Upper lobe of left lung (tissue), 4 donors: Measurements from ENCODE around the gene NFKBIL1.

ENCODE experiments used
- EP300 ChIP-seq, 4 donors: sonication (generic); formaldehyde crosslinking; IDR thresholded peaks; one replicate each; pipeline ENCODE4 v1.5.1; 2017; ENCODE audit warnings: antibody characterized with exemption in 4 of 4, control low read depth in 2 of 4
- POLR2A ChIP-seq, 4 donors: fragments of 450-650 bp; IDR thresholded peaks; one replicate each; pipeline ENCODE4 v1.5.1; 2016 to 2017; ENCODE audit warnings: antibody characterized with exemption in 4 of 4, mild to moderate bottlenecking in 2 of 4
- TF ChIP-seq, protein P1 (sequence below), 6 experiments: fragments of 450-650 bp in 4 of 6; fragments of 200-600 bp in 2 of 6; sonication (generic) in 2 of 6; IDR thresholded peaks; one replicate each; pipeline ENCODE4 v1.5.1; 2016 to 2019; ENCODE audit warnings: antibody characterized with exemption in 6 of 6

DNA sequence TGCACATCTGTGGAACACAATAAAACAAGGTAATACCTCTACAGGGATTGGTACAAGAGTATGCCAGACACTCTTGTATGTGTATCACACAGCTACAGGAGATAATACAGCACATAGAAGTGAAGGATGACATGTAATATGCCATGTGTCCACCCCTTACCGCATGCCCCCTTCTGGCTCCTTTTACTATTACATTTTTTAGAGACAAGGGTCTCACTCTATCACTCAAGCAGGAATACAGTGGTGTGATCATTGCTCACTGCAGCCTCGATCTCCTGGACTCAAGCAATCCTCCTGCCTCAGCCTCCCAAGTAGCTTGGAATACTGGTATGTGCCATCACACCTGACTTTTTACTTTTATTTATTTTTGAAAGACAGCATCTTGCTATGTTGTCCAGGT is 49.6 kb downstream of the NFKBIL1 start:
- TF ChIP-seq, protein P1, sequence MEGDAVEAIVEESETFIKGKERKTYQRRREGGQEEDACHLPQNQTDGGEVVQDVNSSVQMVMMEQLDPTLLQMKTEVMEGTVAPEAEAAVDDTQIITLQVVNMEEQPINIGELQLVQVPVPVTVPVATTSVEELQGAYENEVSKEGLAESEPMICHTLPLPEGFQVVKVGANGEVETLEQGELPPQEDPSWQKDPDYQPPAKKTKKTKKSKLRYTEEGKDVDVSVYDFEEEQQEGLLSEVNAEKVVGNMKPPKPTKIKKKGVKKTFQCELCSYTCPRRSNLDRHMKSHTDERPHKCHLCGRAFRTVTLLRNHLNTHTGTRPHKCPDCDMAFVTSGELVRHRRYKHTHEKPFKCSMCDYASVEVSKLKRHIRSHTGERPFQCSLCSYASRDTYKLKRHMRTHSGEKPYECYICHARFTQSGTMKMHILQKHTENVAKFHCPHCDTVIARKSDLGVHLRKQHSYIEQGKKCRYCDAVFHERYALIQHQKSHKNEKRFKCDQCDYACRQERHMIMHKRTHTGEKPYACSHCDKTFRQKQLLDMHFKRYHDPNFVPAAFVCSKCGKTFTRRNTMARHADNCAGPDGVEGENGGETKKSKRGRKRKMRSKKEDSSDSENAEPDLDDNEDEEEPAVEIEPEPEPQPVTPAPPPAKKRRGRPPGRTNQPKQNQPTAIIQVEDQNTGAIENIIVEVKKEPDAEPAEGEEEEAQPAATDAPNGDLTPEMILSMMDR (IDR thresholded peaks at IDR 0.05), result peak; percentile 17 to 61 (median 52)
- TF ChIP-seq EP300 (IDR thresholded peaks at IDR 0.05), result no peak
- TF ChIP-seq POLR2A (IDR thresholded peaks at IDR 0.05), result no peak
